Activated T-cell treated with anti-CD3 and anti-CD28 coated beads for 24 hours (primary cell): Measurements from ENCODE around the gene THEMIS.
"Not testable (repeated sequence)": the region's sequence is repeated elsewhere in the genome, so short reads cannot be mapped to it uniquely, and the experiment has no call there.

Experiments
- DNase-seq: peaks from one replicate; pipeline ENCODE4 v3.0.0-alpha.2; 2020; ENCODE audit warnings: low read depth

The THEMIS gene

DNA sequence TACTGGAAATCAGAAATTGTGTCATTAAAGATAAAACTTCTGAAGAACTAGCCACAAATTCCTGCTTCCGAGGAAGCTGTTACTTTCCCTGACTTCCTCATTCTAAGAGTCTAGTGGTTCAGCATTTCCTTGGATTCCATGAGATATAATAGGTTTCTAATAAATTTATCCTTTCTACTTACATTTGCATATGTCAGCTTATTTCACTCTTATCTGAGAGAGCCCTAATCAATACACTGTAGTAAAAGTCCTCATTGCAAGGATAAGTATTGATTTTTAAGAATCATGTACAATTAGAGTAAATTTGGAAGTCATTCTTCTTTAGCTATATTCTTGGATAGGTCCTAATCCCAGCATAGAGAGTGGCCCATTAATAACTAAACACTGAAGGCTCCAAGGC, 16.9 kb upstream of the THEMIS start:
- no peak for DNase-seq

DNA sequence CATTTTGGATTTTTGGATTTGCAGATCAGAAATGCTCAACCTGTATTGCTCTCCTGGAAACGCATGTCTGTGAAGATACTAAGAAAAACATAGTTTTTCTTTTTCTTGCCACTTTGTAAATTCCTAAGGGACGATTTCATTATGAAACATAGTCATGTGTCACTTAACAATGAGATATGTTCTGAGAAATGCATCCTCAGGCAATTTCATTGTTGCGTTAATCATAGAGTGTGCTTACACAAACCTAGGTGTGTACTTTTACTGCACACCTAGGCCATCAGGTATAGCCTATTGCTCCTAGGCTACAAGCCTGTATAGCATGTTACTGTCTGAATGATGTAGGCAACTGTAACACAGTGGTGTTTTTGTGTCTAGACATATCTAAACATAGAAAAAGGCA, 13.4 kb upstream of the THEMIS start:
- DNase-seq, result no peak

DNA sequence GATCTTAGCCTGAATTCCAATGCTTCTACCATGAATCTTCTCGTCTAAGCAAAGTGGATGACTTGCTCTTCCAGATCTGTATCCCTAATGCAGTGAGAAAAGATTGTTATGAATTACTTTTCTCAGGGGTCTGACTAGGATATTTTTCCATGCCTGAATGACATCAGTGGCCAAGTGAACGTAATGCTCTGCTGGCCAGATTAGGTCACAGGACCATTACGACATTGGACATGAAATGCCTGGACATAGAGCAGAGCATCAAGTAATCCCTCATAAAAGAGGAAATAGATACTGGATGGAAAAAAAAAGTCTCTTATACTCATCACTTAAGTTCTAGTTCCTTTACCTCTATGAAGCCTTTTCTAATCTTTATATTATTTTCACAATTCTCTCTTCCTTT, 12.1 kb upstream of the THEMIS start:
- DNase-seq, result no peak

DNA sequence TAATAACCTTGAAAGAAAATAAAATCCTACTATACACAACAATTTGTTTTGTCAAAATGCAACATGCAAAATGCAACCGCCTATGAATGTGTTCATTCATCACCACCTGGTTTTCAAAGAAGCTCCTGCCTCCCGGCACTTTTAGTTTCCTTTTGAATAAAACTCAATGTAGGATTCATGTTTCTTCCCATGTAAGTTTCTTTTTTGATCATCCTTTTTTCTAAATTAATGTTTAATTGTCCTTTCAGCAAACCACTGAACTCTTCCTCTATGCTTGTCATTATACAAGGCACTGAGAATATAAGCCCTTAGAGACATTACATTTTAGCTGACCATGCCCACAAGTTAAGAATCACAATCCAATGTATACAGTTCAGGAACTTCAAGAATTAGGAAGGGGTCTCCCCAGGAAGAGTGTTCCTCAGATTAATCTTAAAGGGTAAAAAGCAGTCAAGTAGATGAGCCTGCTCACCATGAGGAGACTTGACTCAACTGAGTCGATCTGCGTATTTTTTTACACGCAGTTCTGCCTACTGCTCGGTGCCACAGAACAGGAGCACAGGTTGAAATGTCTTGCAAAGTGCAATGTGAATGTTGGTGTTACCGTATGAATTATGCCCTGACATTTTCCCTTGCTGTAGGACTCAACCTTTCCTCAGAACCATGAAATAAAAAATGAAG, 7.2 kb upstream of the THEMIS start:
- no peak for DNase-seq

DNA sequence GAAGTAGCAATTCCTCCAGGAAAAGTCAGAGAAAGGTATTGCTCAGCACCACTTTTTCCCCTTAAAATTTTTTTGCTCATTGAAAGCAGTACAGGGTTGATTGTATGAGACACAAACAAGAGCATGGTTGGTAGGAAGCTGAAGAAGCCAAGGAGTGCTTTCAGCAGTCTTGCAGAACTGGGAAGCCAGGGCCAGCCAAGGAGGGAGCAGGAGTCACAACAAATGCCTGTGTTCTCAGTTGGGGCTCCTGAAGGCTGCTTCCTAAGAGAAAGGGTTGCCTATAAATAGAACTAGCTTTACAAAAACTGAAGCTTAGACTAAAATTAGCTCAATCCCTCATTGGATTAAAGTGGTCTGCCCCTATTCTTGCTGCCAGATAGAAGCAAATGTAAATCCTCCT, 3.3 kb upstream of the THEMIS start:
- DNase-seq, result no peak

DNA sequence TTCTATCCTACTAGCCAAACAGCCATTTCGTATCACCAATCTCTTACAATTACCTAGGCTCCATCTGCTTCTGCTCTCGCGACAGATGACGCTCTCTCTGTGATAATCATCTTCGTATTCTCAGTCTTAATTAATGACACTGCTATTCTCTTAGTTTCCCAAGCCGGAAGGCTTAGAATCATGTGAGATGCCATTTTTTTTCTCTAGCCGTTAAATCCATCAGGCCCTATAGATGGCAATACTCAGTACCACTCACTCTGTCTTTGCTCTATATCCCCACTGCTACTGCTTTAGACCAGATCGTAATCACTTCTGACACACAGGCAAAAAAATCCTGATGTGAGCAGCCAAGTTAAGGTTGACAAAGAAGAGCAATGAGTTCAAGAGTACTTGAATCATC, 2.1 kb upstream of the THEMIS start:
- DNase-seq, result no peak

DNA sequence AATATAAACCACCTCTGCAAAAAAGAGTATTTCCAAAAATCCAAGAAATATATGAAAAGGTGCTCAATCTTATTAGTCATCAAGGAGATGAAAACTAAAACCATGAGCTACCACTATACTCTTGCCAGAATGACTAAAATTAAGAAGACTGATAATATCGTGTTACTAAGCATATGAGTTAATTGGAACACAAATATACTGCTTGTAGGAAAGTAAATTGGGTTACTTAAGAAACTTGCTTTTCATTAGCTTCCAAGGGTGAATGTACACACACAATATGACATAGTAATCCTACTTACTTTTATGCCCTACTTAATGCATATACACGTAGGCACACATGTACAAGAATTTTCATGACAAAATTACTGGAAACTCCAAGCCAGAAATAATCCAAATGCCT, 3.4 kb downstream of the THEMIS start:
- no peak for DNase-seq

DNA sequence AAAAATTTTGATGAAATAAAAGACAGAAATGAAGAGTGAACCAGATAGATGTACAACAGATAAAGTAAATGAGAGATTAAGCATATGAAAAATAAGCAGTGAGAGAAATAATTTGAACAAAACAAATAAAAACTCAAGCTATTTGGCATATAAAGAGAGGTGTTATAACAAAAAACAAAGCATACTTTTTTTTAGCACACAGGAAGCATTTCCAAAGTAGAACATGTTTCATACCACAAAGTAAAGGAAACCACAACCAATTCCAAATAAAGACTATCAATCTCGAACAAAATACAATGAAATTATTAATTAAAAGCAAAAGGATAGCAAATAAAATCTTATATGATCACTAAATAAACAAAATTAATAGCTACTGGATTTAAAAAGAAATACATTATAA, 6.8 kb downstream of the THEMIS start:
- DNase-seq, result no peak

DNA sequence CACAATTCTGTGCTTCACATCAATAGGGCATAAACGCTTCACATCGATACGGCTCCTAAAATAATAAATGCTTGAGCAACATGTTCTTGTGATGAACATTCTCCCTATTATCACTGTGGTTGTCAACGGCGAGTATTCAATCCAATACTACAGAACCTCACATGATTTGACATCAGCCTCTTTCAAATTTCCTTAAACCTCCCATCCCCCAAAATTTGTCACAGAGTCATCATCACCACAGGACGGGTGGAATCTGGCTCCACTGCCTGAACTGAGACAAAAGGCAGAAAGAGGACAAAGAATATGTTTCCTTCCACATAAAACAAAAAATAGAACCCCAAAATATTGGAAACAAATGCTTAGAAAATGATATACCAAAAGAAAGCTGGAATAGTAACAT, 7.3 kb downstream of the THEMIS start:
- peak; percentile 35 for DNase-seq

DNA sequence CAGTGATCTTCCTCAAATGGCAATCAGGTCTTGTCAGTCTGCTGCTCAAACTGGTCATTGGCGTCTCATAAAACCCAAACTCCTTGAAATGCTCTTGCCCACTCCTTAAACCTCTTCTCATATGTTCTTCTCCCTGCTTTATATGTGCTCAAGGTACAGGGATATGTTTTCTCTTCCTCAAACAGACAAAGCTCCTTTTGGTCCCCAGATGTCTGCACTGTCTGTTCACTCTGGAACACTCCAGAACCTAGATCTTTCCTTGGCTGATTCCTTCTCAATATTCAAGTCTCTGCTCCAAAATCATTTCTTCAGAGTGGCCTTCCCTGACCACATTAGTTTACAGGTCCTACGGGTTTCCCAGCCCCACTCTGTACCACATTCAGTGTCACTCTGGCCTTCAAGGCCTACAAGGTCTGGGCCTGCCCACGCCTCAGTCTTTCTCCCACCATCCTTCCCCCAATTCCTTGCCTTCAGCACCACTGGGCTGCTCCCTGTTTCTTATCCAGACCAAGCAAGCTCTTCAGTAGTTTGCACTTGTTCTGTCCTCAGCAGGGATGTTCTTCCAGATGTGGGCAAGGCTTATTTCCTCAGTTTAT, 9.0 kb downstream of the THEMIS start:
- DNase-seq, result no peak

DNA sequence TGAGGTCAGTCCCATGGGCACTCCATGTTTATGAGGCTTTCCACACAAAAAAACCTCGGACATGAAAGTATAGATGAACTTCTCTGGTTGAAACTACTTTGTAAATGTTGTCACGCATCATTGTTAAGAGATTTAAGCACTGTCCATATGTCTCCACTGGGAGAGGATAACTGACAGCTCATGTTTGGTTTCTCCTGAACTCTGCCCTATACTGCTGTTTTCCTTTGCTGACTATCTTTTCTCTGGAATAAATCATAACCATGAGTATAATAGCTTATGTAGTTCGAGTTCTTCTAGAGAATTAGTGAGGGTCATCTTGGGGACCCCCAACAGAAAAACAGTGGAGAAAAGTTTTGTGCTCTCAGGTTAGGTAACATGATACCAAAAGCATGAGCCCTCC, 14.3 kb downstream of the THEMIS start:
- DNase-seq, result no peak

DNA sequence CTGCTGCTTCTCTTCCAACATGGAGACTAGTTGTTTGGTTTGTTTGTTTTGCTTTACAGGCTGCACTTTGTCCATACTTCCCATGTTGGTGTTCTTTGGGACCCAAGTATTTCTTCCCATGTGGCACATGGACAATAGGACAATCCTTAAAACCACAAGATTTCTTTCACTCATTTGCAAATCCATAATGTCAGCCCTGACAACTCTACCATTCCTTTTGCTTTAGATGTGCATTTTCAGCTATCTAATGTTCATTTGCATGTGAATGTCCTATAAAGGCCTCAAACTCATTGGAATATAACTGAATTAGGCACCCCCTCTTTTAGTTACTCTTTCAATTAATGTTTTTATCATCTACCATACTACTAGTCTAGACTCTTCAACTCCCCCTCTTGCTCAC, 16.7 kb downstream of the THEMIS start:
- no peak for DNase-seq

DNA sequence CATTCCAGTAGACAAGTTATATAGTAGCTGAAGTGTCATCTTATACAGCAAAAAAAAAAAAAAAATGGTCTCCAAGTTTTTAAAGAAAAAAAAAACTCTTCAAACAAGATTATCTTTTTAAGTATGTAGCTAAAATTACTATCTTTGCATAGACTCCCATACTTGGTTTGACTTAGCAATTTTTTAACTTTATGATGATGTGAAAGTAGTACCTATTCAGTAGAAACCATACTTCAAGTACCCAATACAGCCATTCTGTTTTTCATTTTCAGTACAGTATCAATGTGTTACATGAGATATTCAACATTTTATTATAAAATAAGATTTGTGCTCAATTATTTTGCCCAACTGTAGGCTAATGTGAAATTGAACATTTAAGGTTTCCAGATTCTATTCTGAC, 18.9 kb downstream of the THEMIS start:
- not testable (repeated sequence) for DNase-seq

DNA sequence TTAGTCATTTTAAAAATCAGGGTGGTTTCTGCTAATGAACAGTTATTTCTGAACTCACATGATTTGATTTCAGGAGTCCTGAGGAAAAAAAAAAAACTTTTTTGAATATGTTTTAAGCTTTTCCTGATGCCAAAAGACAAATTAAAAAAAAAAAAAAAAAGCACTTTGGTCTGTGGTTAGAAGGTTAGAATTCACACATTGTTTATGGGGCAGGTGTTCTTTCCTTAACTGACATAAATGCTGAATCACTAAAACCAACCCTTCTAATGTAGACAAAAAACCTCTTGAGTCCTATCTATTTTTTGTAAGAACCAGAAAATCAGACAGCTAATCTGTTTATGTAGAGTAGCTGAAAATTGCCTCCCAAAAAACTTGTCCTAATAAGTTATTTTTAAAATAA, 20.4 kb downstream of the THEMIS start:
- no peak for DNase-seq

DNA sequence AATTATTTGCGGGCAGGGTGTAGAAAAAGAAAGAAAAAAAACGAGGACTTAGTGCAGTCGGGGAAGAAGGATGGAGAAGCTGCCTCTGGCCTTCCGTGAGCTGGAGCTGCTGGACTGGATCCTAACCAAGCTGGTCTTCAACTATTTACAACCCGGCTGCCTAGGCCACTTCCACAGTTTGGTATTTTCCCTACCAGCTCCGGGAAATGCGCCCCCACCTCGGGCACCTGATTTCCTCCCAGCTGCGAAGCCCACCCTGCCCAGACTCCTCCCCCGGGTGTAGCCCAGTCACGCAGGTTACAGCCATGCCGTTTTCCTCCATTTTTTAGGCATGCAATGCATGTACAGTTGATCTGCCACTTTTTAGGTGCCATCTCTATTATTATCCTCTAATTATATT, 21.2 kb downstream of the THEMIS start:
- DNase-seq, result peak; percentile 23

DNA sequence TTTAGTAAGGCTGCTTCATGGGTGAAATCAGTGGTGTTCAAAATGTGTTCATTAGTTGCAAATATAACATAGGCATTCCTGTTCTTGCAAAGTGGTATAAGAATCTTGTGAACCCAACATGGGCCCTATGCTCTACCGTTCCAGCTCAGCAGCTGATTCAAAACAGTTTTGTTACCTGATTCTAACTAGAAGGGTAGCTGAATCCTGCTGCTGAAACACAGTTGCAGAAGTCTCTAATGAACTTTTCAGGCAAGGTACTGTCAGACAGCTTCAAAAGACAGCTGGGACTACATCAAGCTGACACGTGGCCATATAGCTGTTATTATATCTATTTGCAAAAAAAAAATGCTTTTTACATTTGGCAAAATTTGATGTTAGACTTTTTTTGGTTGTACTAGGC, 22.7 kb downstream of the THEMIS start:
- no peak for DNase-seq

DNA sequence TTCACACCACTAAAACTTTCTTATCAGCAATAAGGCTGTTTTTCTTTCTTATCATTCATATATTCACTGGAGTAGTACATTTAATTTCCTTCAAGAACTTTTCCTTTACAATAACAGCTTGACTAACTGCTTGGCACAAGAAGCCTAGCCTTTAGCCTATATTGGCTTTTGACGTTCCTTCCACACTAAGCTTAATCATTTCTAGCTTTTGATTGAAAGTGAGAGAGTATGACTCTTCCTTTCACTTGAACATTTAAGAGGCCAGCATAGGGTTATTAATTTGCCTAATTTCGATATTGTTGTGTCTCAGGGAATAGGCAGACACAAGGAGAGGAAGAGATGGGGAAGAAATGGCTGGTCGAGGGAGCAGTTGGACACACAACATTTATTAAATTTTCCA, 23.6 kb downstream of the THEMIS start:
- no peak for DNase-seq

DNA sequence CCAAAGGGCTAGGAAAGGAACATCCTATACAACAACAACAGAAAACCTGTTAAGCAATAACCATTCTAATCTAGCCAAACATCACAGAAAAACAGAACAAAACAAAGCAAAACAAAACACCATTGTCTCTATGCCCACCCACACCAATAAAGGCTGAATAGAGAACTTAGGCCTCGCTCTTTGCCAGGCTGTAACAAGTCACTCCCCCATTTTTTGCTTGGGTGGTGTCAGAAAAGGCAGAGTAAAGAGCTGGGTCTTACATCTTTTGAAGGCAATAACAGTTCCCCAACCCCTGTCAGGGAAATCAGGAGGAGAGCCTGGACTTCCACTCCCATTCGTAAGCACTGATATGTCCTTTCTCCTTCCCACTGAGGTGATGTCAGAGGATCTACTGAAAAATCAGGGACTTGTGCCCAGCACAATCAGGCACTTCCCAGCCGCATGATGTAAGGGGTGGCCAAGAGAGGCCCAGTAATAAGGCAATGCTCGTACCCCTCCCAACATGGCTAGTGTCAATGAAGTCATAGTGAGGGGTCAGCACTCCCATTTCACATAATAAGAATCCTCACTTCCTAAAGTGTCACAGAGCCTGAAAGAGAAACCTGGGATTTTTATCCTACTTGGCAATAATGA, 31.0 kb downstream of the THEMIS start:
- no peak for DNase-seq

DNA sequence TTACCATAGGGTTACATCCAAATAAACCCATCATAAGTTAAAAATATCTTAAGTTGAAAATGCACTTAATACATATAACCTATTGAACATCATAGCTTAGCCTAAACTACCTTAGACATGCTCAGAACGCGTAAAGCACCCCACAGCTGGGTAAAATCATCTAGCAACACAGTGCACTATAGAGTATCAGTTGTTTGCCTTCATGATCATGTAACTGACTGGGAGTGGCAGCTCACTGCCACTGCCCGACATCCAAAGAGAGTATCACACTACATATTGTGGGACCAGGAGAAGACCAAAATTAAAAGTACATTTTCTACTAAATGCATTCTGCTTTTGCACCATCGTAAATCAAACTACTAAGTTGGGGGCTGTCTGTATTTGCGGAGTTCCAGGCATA, 31.7 kb downstream of the THEMIS start:
- no peak for DNase-seq

DNA sequence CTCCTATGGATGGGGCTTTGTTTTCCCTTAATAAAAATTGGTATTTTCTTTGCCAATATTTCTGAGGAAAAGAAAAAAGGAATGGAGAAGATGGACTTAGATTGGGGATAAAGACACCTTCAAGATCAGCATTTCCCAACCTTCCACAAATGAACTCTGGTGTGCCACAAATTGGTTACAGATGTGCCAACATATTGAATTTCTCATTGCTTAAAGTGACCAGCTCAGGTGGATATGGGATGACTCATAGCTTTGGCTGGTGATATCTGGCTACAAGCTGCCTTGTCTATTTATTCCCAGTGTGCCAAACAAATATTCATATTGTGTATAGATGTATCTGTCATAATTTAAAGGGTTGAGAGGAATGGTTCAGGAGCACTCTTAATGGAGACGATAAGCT, 32.5 kb downstream of the THEMIS start:
- no peak for DNase-seq

DNA sequence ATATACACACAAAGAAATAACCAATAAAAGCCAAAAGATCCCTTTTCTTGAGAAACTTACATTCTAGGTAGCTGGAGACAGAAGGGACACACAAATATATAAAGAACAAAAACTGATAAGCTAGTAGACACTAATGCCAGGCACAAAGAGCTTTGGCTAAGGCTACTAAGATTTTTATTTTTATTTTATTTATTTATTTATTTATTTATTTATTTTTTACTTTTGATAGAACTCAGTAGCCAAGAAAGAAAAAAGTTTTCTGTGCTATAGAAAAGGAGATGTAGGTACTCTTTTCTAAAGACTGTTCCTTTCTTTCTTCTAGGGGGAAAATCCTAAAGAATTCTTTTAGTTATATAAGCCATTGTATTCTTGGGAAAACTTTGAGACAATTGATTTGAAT, 34.1 kb downstream of the THEMIS start:
- no peak for DNase-seq

DNA sequence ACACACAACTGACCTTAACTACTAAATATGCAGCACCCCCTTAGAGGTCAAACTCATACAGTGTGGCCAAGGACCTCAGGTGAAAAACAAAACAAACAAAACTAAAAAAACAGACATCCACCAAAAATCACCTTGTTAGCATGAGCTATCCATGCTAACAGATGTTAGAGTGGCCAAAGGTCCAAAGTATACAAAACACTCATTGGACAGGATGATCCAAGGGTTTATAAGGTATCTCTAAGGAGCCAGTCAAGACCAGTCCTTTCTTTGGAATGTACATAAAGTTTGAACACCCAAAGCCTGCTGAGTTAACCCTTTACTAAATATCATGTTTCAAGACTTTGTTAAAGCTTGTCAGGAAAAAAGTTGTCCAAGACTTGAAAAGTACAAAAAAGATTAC, 35.8 kb downstream of the THEMIS start:
- no peak for DNase-seq

DNA sequence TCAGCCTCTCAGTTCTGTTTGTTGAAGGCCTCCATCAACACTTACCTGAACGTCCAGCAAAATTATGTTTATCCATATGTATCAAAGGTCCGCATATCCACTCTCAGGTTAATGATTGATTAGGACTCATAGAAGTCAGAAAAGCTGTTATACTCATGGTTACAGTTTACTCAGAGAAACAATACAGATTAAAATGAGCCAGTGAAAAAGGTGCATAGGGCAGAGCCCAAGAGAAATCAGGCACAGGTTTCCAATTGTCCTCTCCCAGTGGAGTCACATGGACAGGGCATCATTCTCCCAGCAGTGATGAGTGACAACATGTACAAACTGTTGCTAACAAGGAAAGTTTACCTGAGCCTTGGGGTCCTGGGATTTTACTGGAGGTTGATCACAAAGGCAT, 36.2 kb downstream of the THEMIS start:
- DNase-seq, result no peak

DNA sequence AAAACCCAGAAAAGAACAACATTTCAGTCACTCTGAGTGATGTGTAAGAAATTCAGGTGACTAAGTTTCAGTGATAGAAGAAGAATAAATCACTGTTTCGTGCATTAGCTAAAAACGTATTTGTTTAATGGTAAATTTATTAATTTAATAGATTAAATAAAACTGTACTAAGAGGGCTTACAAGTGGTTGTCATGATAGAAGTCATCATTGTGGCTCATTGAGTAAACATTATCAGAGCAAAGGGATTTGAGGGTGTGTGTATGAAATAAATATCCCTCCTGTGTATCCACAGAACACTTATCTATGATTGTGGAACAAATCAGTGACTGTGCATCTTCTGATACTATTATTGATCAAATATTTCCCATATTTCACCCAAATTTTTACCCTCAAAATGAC, 40.1 kb downstream of the THEMIS start:
- no peak for DNase-seq
